H9 (cell line): ENCODE measurements around the gene AGAP3. TPM values are rescaled to one million over a fixed set of nuclear protein-coding genes. Genes with fewer than 3 reads are reported as not detected.

Experiments used
- DNase-seq: peaks from one replicate; pipeline ENCODE4 v3.0.0-alpha.2; 2017
- H2AFZ ChIP-seq: one replicate; pipeline ENCODE4 v1.6.1; 2013; ENCODE audit warnings: mild to moderate bottlenecking, low read length, control low read depth, moderate library complexity
- H2AK5ac ChIP-seq: 2 replicates; pipeline ENCODE4 v1.6.1; 2013; ENCODE audit warnings: low read length, control low read depth, mixed read lengths; ENCODE audit not compliant: insufficient read length
- H2BK120ac ChIP-seq: one replicate; pipeline ENCODE4 v1.6.1; 2013; ENCODE audit warnings: low read depth, mild to moderate bottlenecking, low read length, control low read depth, inconsistent platforms; ENCODE audit not compliant: poor library complexity, severe bottlenecking
- H2BK12ac ChIP-seq: 2 replicates; pipeline ENCODE4 v1.6.1; 2013; ENCODE audit warnings: low read length, control low read depth, mixed read lengths, low read depth; ENCODE audit not compliant: insufficient read length
- H2BK15ac ChIP-seq: 2 replicates; pipeline ENCODE4 v1.6.1; 2013; ENCODE audit warnings: low read depth, low read length, control low read depth
- H2BK20ac ChIP-seq: one replicate; pipeline ENCODE4 v1.6.1; 2013; ENCODE audit warnings: low read depth, mild to moderate bottlenecking, low read length, control low read depth, inconsistent platforms; ENCODE audit not compliant: poor library complexity, severe bottlenecking
- H2BK5ac ChIP-seq: 2 replicates; pipeline ENCODE4 v1.6.1; 2013; ENCODE audit warnings: low read length, control low read depth, mixed read lengths; ENCODE audit not compliant: insufficient read length
- H3K14ac ChIP-seq: 2 replicates; pipeline ENCODE4 v1.6.1; 2013; ENCODE audit warnings: low read length, control low read depth; ENCODE audit not compliant: insufficient read depth
- H3K18ac ChIP-seq: 2 replicates; pipeline ENCODE4 v1.6.1; 2013; ENCODE audit warnings: low read depth, mild to moderate bottlenecking, mixed read lengths, low read length, control low read depth; ENCODE audit not compliant: insufficient read length
- H3K23ac ChIP-seq: 2 replicates; pipeline ENCODE4 v1.6.1; 2013; ENCODE audit warnings: low read length, control low read depth, mixed read lengths, low read depth; ENCODE audit not compliant: insufficient read length
- H3K23me2 ChIP-seq: 2 replicates; pipeline ENCODE4 v1.6.1; 2013; ENCODE audit warnings: low read depth, mild to moderate bottlenecking, mixed read lengths, low read length, control low read depth; ENCODE audit not compliant: insufficient read length, poor library complexity, severe bottlenecking
- H3K27ac ChIP-seq: 2 replicates; pipeline ENCODE4 v1.5.1; 2013; ENCODE audit warnings: low read length, control low read depth, mixed read lengths, low read depth; ENCODE audit not compliant: insufficient read length
- H3K27me3 ChIP-seq: 2 replicates; pipeline ENCODE4 v1.6.1; 2013; ENCODE audit warnings: low read length, control low read depth, inconsistent platforms; ENCODE audit not compliant: insufficient read depth
- H3K4ac ChIP-seq: 2 replicates; pipeline ENCODE4 v1.6.1; 2013; ENCODE audit warnings: low read depth, mild to moderate bottlenecking, control low read depth, inconsistent platforms, low read length, moderate library complexity
- H3K4me1 ChIP-seq: 2 replicates; pipeline ENCODE4 v1.6.1; 2013; ENCODE audit warnings: low read length, control low read depth, inconsistent platforms; ENCODE audit not compliant: insufficient read depth
- H3K4me2 ChIP-seq: 2 replicates; pipeline ENCODE4 v1.6.1; 2013; ENCODE audit warnings: low read length, control low read depth, mixed read lengths; ENCODE audit not compliant: insufficient read length, insufficient read depth
- H3K56ac ChIP-seq: 2 replicates; pipeline ENCODE4 v1.6.1; 2013; ENCODE audit warnings: low read depth, mild to moderate bottlenecking, mixed read lengths, low read length, control low read depth; ENCODE audit not compliant: insufficient read length
- H3K79me1 ChIP-seq: 2 replicates; pipeline ENCODE4 v1.6.1; 2013; ENCODE audit warnings: low read depth, mild to moderate bottlenecking, moderate library complexity, low read length, control low read depth, inconsistent platforms; ENCODE audit not compliant: insufficient read depth, poor library complexity, severe bottlenecking
- H3K79me2 ChIP-seq: 2 replicates; pipeline ENCODE4 v1.6.1; 2013; ENCODE audit warnings: low read length, control low read depth, inconsistent platforms; ENCODE audit not compliant: insufficient read depth
- H3K9ac ChIP-seq: 2 replicates; pipeline ENCODE4 v1.6.1; 2013; ENCODE audit warnings: low read length, control low read depth, mixed read lengths; ENCODE audit not compliant: insufficient read length; ENCODE audit errors: extremely low read depth
- H3K9me3 ChIP-seq: one replicate; pipeline ENCODE4 v1.6.1; 2013; ENCODE audit warnings: low read depth, low read length, inconsistent platforms; ENCODE audit not compliant: control insufficient read depth
- H3T11ph ChIP-seq: one replicate; pipeline ENCODE4 v1.6.1; 2013; ENCODE audit warnings: mild to moderate bottlenecking, low read length, control low read depth, inconsistent platforms
- H4K20me1 ChIP-seq: one replicate; pipeline ENCODE4 v1.6.1; 2013; ENCODE audit not compliant: control insufficient read depth, insufficient read length, insufficient read depth
- H4K5ac ChIP-seq: 2 replicates; pipeline ENCODE4 v1.6.1; 2013; ENCODE audit warnings: low read depth, mild to moderate bottlenecking, mixed read lengths, low read length, control low read depth; ENCODE audit not compliant: insufficient read length
- H4K8ac ChIP-seq: replicated peaks from 2 replicates; pipeline ENCODE4 v1.6.1; 2013; ENCODE audit warnings: low read length, control low read depth, mixed read lengths, low read depth; ENCODE audit not compliant: insufficient read length
- H4K91ac ChIP-seq: 2 replicates; pipeline ENCODE4 v1.6.1; 2013; ENCODE audit warnings: low read depth, mild to moderate bottlenecking, moderate library complexity, mixed read lengths, low read length, control low read depth; ENCODE audit not compliant: insufficient read length
- H3K27ac Mint-ChIP-seq, 3 experiments: 2 replicates in 2 of 3; 3 replicates in 1 of 3; pipeline ENCODE4 v1.8.0; 2020 to 2021; ENCODE audit warnings: mixed read lengths in 3 of 3, mild to moderate bottlenecking in 1 of 3, moderate library complexity in 1 of 3
- H3K27me3 Mint-ChIP-seq: 2 replicates; pipeline ENCODE4 v1.8.0; 2021; ENCODE audit warnings: low read depth, mild to moderate bottlenecking, moderate library complexity, mixed read lengths
- H3K36me3 Mint-ChIP-seq, 3 experiments: 2 replicates in 2 of 3; 3 replicates in 1 of 3; pipeline ENCODE4 v1.8.0; 2020 to 2021; ENCODE audit warnings: low read depth in 3 of 3, mixed read lengths in 3 of 3; ENCODE audit not compliant: insufficient read depth in 1 of 3
- H3K4me1 Mint-ChIP-seq, 2 experiments: 2 replicates each; pipeline ENCODE4 v1.8.0; 2020; ENCODE audit warnings: mixed read lengths in 2 of 2
- H3K4me3 Mint-ChIP-seq, 2 experiments: 2 replicates in 1 of 2; 3 replicates in 1 of 2; pipeline ENCODE4 v1.8.0; 2020 to 2021; ENCODE audit warnings: mild to moderate bottlenecking in 2 of 2, mixed read lengths in 2 of 2, moderate library complexity in 1 of 2
- H3K9me3 Mint-ChIP-seq, 2 experiments: 2 replicates in 1 of 2; 3 replicates in 1 of 2; pipeline ENCODE4 v1.8.0; 2020; ENCODE audit warnings: mild to moderate bottlenecking in 2 of 2, mixed read lengths in 2 of 2, moderate library complexity in 1 of 2
- CTCF ChIP-seq: fragments of 200-600 bp; sonication (generic); conservative IDR thresholded peaks from 3 replicates; pipeline ENCODE4 v1.8.0; 2021; ENCODE audit warnings: antibody characterized with exemption, mild to moderate bottlenecking
- WGBS: extraction: QIAGEN DNeasy Blood & Tissue Kit; methylation state at CpG from one replicate; pipeline ENCODE4 v1.1.7; 2013; ENCODE audit warnings: missing lambda C conversion rate, low lambda C conversion rate, mixed read lengths; ENCODE audit not compliant: insufficient read length; ENCODE audit errors: extremely low coverage; 5-methylcytosine and 5-hydroxymethylcytosine counted together
- total RNA-seq: library from RNA; stranded (reverse); gene quantifications from 2 replicates; pipeline ENCODE4 v1.2.1, GENCODE V29; 2021

AGAP3 gene
- total RNA-seq, 1 experiment from 2014 or later = 97.7 TPM

GRCh38 chr7:151133266-151133985, 47.2 kb downstream of the AGAP3 start:
- Histone ChIP-seq H3K23me2 (no peaks in the 10 kb centered on the region), H4K8ac (no peak overlapping the region), H3K4me1 (no peaks in the 10 kb centered on the region; the same call in 1 of the 2 replicates), H3T11ph (no peak overlapping the region), H2AK5ac (no peak overlapping the region), H3K79me2 (no peaks in the 10 kb centered on the region), H2AFZ (no peak overlapping the region), H4K5ac (no peak overlapping the region), H3K56ac (no peak overlapping the region), H2BK20ac (no peak overlapping the region), H4K91ac (no peak overlapping the region), H3K9me3 (no peaks in the 10 kb centered on the region), H3K79me1 (no peaks in the 10 kb centered on the region), H2BK12ac (no peak overlapping the region), H3K4me2 (no peak overlapping the region), H2BK120ac (no peak overlapping the region), H3K9ac (no peak overlapping the region), H3K4ac (no peak overlapping the region), H3K14ac (no peak overlapping the region), H3K23ac (no peak overlapping the region), H3K18ac (no peak overlapping the region), H3K27ac (no peak overlapping the region), H4K20me1 (no peaks in the 10 kb centered on the region), H2BK15ac (no peak overlapping the region), H2BK5ac (no peak overlapping the region), H3K27me3 (no peaks in the 10 kb centered on the region)
- no peaks in the 10 kb centered on the region; a peak in 2 of 5 replicates for H3K9me3 Mint-ChIP-seq
- no peaks in the 10 kb centered on the region for H3K27me3 Mint-ChIP-seq
- no peak overlapping the region for H3K4me3 Mint-ChIP-seq
- peaks cover 7 to 12% of the 10 kb centered on the region in 2 experiments for H3K4me1 Mint-ChIP-seq
- no CpG with 5 or more reads among the region's 16 CpGs for WGBS
- DNase-seq = no peak
- H3K27ac Mint-ChIP-seq = no peak overlapping the region
- peaks cover 22 to 55% (median 26%) of the 10 kb centered on the region in 3 experiments; a peak in 6 of 7 replicates for H3K36me3 Mint-ChIP-seq
- no peak for TF ChIP-seq CTCF
